ENCODE measurements around the gene TMEM151B.

DNA sequence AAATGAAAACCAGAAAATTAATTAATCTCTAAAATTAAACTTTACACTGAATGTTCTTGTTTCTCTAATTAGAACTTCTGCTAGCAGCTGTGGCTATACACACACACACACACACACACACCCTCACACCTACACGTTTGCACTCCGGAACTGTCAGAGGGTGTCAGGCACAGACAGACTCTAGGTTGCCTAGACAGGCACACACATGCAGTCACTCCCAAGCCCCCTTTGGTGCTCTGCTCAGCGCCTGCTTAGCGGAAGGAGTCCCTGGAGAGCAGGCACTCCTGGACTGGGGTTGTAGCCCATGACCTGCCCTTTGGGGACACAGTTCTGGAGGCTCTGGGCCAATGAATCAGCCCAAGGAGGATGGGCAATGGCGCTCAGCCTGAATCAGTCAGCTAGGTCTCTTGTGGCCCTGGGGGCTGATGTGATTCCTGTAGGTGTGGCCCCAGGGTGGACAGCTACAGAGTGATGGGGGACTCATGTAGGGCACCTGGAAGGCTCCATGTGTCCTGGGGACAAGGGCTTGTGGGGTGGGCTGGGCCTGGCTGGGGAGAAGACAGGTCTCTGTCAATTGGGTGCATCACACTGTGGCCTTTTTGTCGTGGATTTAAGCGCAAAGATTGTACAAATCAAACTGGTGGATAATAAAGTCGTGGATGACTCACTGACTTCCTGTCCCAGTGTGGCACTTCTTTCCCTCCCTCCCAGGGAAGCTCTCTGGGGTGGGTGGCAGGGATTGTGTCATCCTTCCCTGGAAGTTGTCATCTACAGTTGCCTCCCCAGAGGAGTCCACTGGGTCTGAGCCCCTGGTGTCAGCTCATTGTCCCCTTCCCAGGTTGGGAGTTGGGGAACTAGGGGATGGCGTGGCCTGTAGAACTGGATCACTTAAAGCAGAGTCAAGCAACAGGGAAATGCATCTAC, 8.8 kb downstream of the TMEM151B start:
- no peak for TF ChIP-seq EZH2 (IDR thresholded peaks at IDR 0.05)
- no peak for TF ChIP-seq POLR2AphosphoS5 (IDR thresholded peaks at IDR 0.05; ENCODE audit: borderline replicate concordance, low read depth, low read length)
- TF ChIP-seq FOXP2 (optimal IDR thresholded peaks at IDR 0.05; ENCODE audit: control extremely low read depth, extremely low read length, insufficient read depth): no peak

All from SK-N-MC (cell line).